Gastroesophageal sphincter (tissue), 3 donors: ENCODE results near the gene IQGAP3.

Source experiments
- EP300 ChIP-seq: sonication (generic); formaldehyde crosslinking; IDR thresholded peaks from one replicate; pipeline ENCODE4 v1.6.1; 2017; ENCODE audit warnings: antibody characterized with exemption, mild to moderate bottlenecking
- POLR2A ChIP-seq, 2 donors: fragments of 450-650 bp; IDR thresholded peaks; one replicate each; pipeline ENCODE4 v1.6.1; 2017; ENCODE audit warnings: antibody characterized with exemption in 2 of 2, mild to moderate bottlenecking in 2 of 2, moderate library complexity in 1 of 2
- POLR2AphosphoS5 ChIP-seq: sonication (generic); formaldehyde crosslinking; IDR thresholded peaks from one replicate; pipeline ENCODE4 v1.6.1; 2017; ENCODE audit warnings: antibody characterized with exemption
- TF ChIP-seq, protein P1 (sequence below), 4 experiments: fragments of 200-600 bp in 2 of 4; fragments of 450-650 bp in 2 of 4; sonication (generic) in 1 of 4; IDR thresholded peaks; one replicate each; pipeline ENCODE4 v1.5.1; 2017 to 2019; ENCODE audit warnings: antibody characterized with exemption in 4 of 4, mild to moderate bottlenecking in 2 of 4, moderate library complexity in 2 of 4

DNA sequence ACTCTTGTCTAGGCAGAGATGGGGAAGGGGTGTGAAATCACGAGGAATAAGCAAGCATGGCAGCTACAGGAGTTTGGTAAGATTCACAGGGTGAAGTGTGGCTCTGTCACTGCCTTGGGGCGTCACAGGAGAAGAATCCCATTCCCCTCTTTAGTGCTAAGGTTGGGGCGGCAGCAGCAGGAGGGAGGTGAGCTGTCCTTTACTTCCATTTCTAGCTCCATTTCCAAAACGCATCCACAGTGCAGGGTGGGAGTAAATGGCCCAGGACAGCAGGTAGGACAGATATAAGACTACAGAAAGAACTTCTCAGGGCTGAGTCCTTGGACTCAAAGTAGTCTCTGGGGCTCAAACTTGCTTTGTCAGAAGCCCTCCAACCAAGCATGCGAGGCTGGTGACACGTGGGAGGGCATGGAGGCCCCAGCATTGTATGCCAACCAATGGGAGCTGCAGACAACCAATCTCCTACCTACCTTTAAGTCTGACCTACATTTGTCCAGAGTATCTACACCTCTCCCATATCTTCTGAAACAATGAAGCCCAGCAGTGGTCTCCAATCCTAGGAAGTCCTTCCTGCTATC, 80.3 kb downstream of the IQGAP3 start:
- TF ChIP-seq, protein P1, sequence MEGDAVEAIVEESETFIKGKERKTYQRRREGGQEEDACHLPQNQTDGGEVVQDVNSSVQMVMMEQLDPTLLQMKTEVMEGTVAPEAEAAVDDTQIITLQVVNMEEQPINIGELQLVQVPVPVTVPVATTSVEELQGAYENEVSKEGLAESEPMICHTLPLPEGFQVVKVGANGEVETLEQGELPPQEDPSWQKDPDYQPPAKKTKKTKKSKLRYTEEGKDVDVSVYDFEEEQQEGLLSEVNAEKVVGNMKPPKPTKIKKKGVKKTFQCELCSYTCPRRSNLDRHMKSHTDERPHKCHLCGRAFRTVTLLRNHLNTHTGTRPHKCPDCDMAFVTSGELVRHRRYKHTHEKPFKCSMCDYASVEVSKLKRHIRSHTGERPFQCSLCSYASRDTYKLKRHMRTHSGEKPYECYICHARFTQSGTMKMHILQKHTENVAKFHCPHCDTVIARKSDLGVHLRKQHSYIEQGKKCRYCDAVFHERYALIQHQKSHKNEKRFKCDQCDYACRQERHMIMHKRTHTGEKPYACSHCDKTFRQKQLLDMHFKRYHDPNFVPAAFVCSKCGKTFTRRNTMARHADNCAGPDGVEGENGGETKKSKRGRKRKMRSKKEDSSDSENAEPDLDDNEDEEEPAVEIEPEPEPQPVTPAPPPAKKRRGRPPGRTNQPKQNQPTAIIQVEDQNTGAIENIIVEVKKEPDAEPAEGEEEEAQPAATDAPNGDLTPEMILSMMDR (IDR thresholded peaks at IDR 0.05): no peak
- no peak for TF ChIP-seq EP300
- TF ChIP-seq POLR2A (IDR thresholded peaks at IDR 0.05): no peak
- TF ChIP-seq POLR2AphosphoS5: no peak
